ENCODE measurements around the gene CAPN9. TPM values are rescaled to one million over a fixed set of nuclear protein-coding genes. Genes with fewer than 3 reads are reported as not detected.

Gene CAPN9
- polyA plus RNA-seq, 1 donor, result 1.4 TPM

DNA sequence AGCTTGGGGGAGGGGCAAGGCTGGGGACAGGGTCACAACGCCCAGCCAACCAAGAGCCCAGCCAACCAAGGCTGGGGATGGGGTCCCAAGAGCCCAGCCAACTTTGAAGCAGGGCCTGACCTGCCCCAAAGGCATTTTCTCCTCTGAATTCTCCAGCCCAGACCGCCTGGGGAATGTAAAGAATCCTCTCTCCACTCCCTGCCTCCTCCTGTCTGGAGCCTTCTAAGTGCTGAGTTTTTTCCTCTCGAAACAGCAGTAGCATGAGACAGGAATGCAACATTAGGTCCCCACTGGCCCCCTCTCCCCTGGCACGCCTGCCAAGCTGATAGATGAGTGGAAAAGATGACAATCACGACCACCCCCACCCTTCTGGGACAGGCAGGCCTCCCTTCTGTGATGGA is 104.1 kb downstream of the CAPN9 start:
- no peak for DNase-seq

Other genes with a start within 250 kb of the CAPN9 start
- 47.3 TPM for gene COG2, start 104.9 kb upstream of the CAPN9 start, polyA plus RNA-seq (ENCODE audit: insufficient read length)
- 42.2 TPM for gene AGT, start 33.3 kb upstream of the CAPN9 start, polyA plus RNA-seq (ENCODE audit: insufficient read length)
- gene C1orf198, start 121.1 kb downstream of the CAPN9 start, polyA plus RNA-seq (ENCODE audit: insufficient read length), result 81.3 TPM
- 29.1 TPM for gene TTC13, start 231.5 kb downstream of the CAPN9 start, polyA plus RNA-seq (ENCODE audit: insufficient read length)
- gene ARV1, start 231.7 kb downstream of the CAPN9 start, polyA plus RNA-seq (ENCODE audit: insufficient read length), result 29.0 TPM

All from left kidney (tissue), 2 donors.